Right atrium auricular region (tissue), 2 donors: Measurements from ENCODE around the gene HPGD. TPM values are rescaled to one million over a fixed set of nuclear protein-coding genes. Genes with fewer than 3 reads are reported as not detected.

Source experiments
- DNase-seq: peaks from one replicate; pipeline ENCODE4 v3.0.0-alpha.2; 2019; ENCODE audit warnings: low spot score
- H3K27ac ChIP-seq, 2 donors: fragments of 200-600 bp; sonication (generic); 1 replicate in 1 of 2; 2 replicates in 1 of 2; pipeline ENCODE4 v1.5.1; 2016 to 2019
- H3K27me3 ChIP-seq, 2 donors: fragments of 200-600 bp; sonication (generic); one replicate each; pipeline versions ENCODE4 v1.5.1 to v1.6.0; 2017 to 2019
- H3K36me3 ChIP-seq: fragments of 200-600 bp; sonication (generic); one replicate; pipeline ENCODE4 v1.5.1; 2016
- H3K4me1 ChIP-seq, 2 donors: fragments of 200-600 bp; sonication (generic); one replicate each; pipeline versions ENCODE4 v1.5.1 to v1.6.0; 2017 to 2019
- H3K4me3 ChIP-seq, 2 donors: fragments of 200-600 bp; sonication (generic); 1 replicate in 1 of 2; 2 replicates in 1 of 2; pipeline ENCODE4 v1.5.1; 2017 to 2019; ENCODE audit warnings: mild to moderate bottlenecking in 1 of 2, moderate library complexity in 1 of 2
- H3K9me3 ChIP-seq, 2 donors: fragments of 200-600 bp; sonication (generic); one replicate each; pipeline ENCODE4 v1.5.1; 2019
- CTCF ChIP-seq, 2 donors: fragments of 200-600 bp; sonication (generic); IDR thresholded peaks; one replicate each; pipeline ENCODE4 v1.5.1; 2019; ENCODE audit warnings: antibody characterized with exemption in 2 of 2
- total RNA-seq, 2 donors: library from RNA; depleted of rRNA; stranded (reverse); fragments of >200 nt; gene quantifications; one replicate each; pipeline ENCODE4 v1.1.0, GENCODE V29; 2016

The HPGD gene
- total RNA-seq, 2 donors from 2014 or later, result 1.4 to 3.1 TPM

GRCh38 chr4:174517502-174518445 is 4.5 kb downstream of the HPGD start:
- Histone ChIP-seq H3K4me3 (no peak overlapping the region), H3K9me3 (no peaks in the 10 kb centered on the region), H3K36me3 (no peaks in the 10 kb centered on the region), H3K27me3 (no peaks in the 10 kb centered on the region), H3K4me1 (peaks cover 0 to 9% of the 10 kb centered on the region in 2 donors), H3K27ac (no peak overlapping the region)
- TF ChIP-seq CTCF (IDR thresholded peaks at IDR 0.05), result no peak
- no peak for DNase-seq

GRCh38 chr4:174516794-174517193 is 5.5 kb downstream of the HPGD start:
- Histone ChIP-seq H3K9me3 (no peaks in the 10 kb centered on the region), H3K4me1 (peaks cover 0 to 4% of the 10 kb centered on the region in 2 donors), H3K36me3 (no peaks in the 10 kb centered on the region), H3K27me3 (no peaks in the 10 kb centered on the region), H3K27ac (no peak overlapping the region), H3K4me3 (no peak overlapping the region)
- DNase-seq, result no peak
- TF ChIP-seq CTCF (IDR thresholded peaks at IDR 0.05), result no peak

- Histone ChIP-seq H3K9me3 (no peaks in the 10 kb centered on the region), H3K4me3 (no peak overlapping the region), H3K27ac (no peak overlapping the region), H3K36me3 (no peaks in the 10 kb centered on the region), H3K27me3 (no peaks in the 10 kb centered on the region), H3K4me1 (no peaks in the 10 kb centered on the region)
- DNase-seq, result no peak
- TF ChIP-seq CTCF (IDR thresholded peaks at IDR 0.05), result no peak
These were observed 5.9 kb downstream of the HPGD start for GRCh38 chr4:174516345-174516744.

- H3K27me3 ChIP-seq, result no peaks in the 10 kb centered on the region
- H3K4me3 ChIP-seq, result no peak overlapping the region
- no peak overlapping the region for H3K27ac ChIP-seq
- no peaks in the 10 kb centered on the region for H3K4me1 ChIP-seq
- no peak for TF ChIP-seq CTCF (IDR thresholded peaks at IDR 0.05)
- H3K9me3 ChIP-seq, result no peaks in the 10 kb centered on the region
- DNase-seq, result no peak
- no peaks in the 10 kb centered on the region for H3K36me3 ChIP-seq
These were observed 9.5 kb downstream of the HPGD start for GRCh38 chr4:174512745-174513144.

- Histone ChIP-seq H3K36me3 (no peaks in the 10 kb centered on the region), H3K9me3 (no peaks in the 10 kb centered on the region), H3K27ac (no peak overlapping the region), H3K4me3 (no peak overlapping the region), H3K27me3 (no peaks in the 10 kb centered on the region), H3K4me1 (no peaks in the 10 kb centered on the region)
- no peak for TF ChIP-seq CTCF (IDR thresholded peaks at IDR 0.05)
- no peak for DNase-seq
These were observed 16.4 kb downstream of the HPGD start for GRCh38 chr4:174505892-174506291.
